Retina (tissue), 1 donor: ENCODE measurements around the gene SCAPER.
"Not testable (repeated sequence)": the region's sequence is repeated elsewhere in the genome, so short reads cannot be mapped to it uniquely, and the experiment has no call there.

ENCODE experiments used
- DNase-seq: peaks from one replicate; pipeline ENCODE4 v3.0.0-alpha.2; 2016

SCAPER gene

GRCh38 chr15:76468722-76469121 lies 436.4 kb downstream of the SCAPER start:
- no peak for DNase-seq

GRCh38 chr15:76467136-76467535 lies 438.0 kb downstream of the SCAPER start:
- DNase-seq = no peak

GRCh38 chr15:76465728-76466127 lies 439.4 kb downstream of the SCAPER start:
- DNase-seq = no peak

- DNase-seq = no peak
Measured at GRCh38 chr15:76464247-76464646, 440.9 kb downstream of the SCAPER start.

GRCh38 chr15:76460871-76461270 lies 444.3 kb downstream of the SCAPER start:
- DNase-seq = no peak

- DNase-seq = no peak
Measured at GRCh38 chr15:76460347-76460746, 444.8 kb downstream of the SCAPER start.

GRCh38 chr15:76451540-76451939 lies 453.6 kb downstream of the SCAPER start:
- DNase-seq = no peak

GRCh38 chr15:76449455-76449854 lies 455.7 kb downstream of the SCAPER start:
- DNase-seq = no peak

GRCh38 chr15:76448755-76449154 lies 456.4 kb downstream of the SCAPER start:
- no peak for DNase-seq

GRCh38 chr15:76447728-76448441 lies 457.3 kb downstream of the SCAPER start:
- no peak for DNase-seq

- DNase-seq = no peak
Measured at GRCh38 chr15:76440441-76440840, 464.7 kb downstream of the SCAPER start.

GRCh38 chr15:76439542-76439941 lies 465.6 kb downstream of the SCAPER start:
- no peak for DNase-seq

- no peak for DNase-seq
Measured at GRCh38 chr15:76433798-76434400, 471.2 kb downstream of the SCAPER start.

- DNase-seq = not testable (repeated sequence)
Measured at GRCh38 chr15:76433036-76433435, 472.1 kb downstream of the SCAPER start.

- DNase-seq = no peak
Measured at GRCh38 chr15:76432604-76433003, 472.5 kb downstream of the SCAPER start.

- peak; percentile 76 for DNase-seq
Measured at GRCh38 chr15:76431971-76432370, 473.2 kb downstream of the SCAPER start.

- DNase-seq = not testable (repeated sequence)
Measured at GRCh38 chr15:76430711-76431110, 474.4 kb downstream of the SCAPER start.

- no peak for DNase-seq
Measured at GRCh38 chr15:76429661-76430060, 475.5 kb downstream of the SCAPER start.

- no peak for DNase-seq
Measured at GRCh38 chr15:76426941-76427340, 478.2 kb downstream of the SCAPER start.

GRCh38 chr15:76418352-76419140 lies 486.6 kb downstream of the SCAPER start:
- no peak for DNase-seq

GRCh38 chr15:76401285-76401684 lies 503.9 kb downstream of the SCAPER start:
- no peak for DNase-seq

GRCh38 chr15:76398317-76399104 lies 506.6 kb downstream of the SCAPER start:
- no peak for DNase-seq

- peak; percentile 4 for DNase-seq
Measured at GRCh38 chr15:76393614-76394013, 511.5 kb downstream of the SCAPER start.
